HAP-1 (cell line): ENCODE data around the gene ZIC1.

Experiments
- DNase-seq, 2 experiments: peaks; one replicate each; pipeline ENCODE4 v3.0.0-alpha.2; 2016 to 2020; ENCODE audit warnings: low spot score in 2 of 2
- H3K27me3 ChIP-seq: fragments of 250-450 bp; sonication (Bioruptor Pico); 2 replicates; pipeline ENCODE4 v1.5.1; 2020; ENCODE audit warnings: low read depth, mild to moderate bottlenecking, moderate library complexity
- H3K36me3 ChIP-seq: fragments of 250-450 bp; sonication (Bioruptor Pico); replicated peaks from 2 replicates; pipeline ENCODE4 v1.5.1; 2020; ENCODE audit warnings: mild to moderate bottlenecking
- H3K4me1 ChIP-seq: fragments of 250-450 bp; sonication (Bioruptor Pico); 2 replicates; pipeline ENCODE4 v1.5.1; 2020; ENCODE audit warnings: mild to moderate bottlenecking
- H3K4me3 ChIP-seq: fragments of 250-450 bp; sonication (Bioruptor Pico); 2 replicates; pipeline ENCODE4 v1.5.1; 2020; ENCODE audit warnings: mild to moderate bottlenecking, moderate library complexity
- H3K9me3 ChIP-seq: fragments of 250-450 bp; sonication (Bioruptor Pico); 2 replicates; pipeline ENCODE4 v1.5.1; 2020; ENCODE audit warnings: mild to moderate bottlenecking, moderate library complexity
- in situ Hi-C: fragments of 300-500 bp; cut with MboI; formaldehyde crosslinking; loops from 3 replicates; pipeline ENCODE4 v1.14.3; 2020; ENCODE audit warnings: low sequenced_read_pairs, inconsistent platforms, mixed read lengths

The ZIC1 gene

GRCh38 chr3:147371140-147371539 lies 38.0 kb upstream of the ZIC1 start:
- Histone ChIP-seq H3K4me1 (no peaks in the 10 kb centered on the region), H3K4me3 (no peak overlapping the region), H3K27me3 (peaks cover 70% of the 10 kb centered on the region), H3K36me3 (no peaks in the 10 kb centered on the region), H3K9me3 (no peaks in the 10 kb centered on the region)
- DNase-seq: no peak
- in situ Hi-C loops: no loop called here

DNA sequence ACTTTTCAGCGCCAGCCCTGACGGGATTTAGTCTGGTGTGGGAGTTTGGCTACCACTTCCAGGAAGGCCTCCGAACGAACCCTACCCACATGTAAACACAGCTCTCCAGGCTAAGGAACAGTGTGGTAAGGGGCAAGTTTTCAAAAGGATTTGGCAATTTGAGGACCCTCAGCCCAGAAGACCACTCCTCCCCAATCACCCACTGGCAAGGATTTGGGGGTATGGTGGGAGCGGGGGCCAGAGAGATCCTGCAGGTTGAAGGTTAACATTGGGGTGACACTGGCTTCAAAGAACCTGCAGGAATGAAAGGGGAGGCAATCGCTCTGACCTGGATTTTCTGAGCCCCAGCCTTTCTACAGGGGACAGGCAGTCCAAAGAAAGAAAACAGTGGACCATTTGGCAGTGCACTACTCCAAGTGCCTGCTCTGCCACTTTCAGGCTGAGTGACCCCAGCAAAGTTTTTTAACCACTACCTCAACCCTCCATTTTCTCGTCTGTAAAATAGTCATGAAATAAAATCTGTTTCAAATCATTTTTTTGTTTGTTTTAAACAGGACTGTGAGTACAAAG lies 37.3 kb upstream of the ZIC1 start:
- no peaks in the 10 kb centered on the region for H3K9me3 ChIP-seq
- no peak overlapping the region for H3K4me3 ChIP-seq
- H3K36me3 ChIP-seq: no peaks in the 10 kb centered on the region
- DNase-seq: no peak
- peaks cover 73% of the 10 kb centered on the region for H3K27me3 ChIP-seq
- in situ Hi-C loops: no loop called here
- H3K4me1 ChIP-seq: no peaks in the 10 kb centered on the region

GRCh38 chr3:147372525-147373027 lies 36.6 kb upstream of the ZIC1 start:
- Histone ChIP-seq H3K4me3 (no peak overlapping the region), H3K9me3 (no peaks in the 10 kb centered on the region), H3K27me3 (peaks cover 70% of the 10 kb centered on the region), H3K36me3 (no peaks in the 10 kb centered on the region), H3K4me1 (no peaks in the 10 kb centered on the region)
- no peak for DNase-seq
- in situ Hi-C loops: no loop called here

- Histone ChIP-seq H3K27me3 (peaks cover 62% of the 10 kb centered on the region), H3K36me3 (no peaks in the 10 kb centered on the region), H3K9me3 (no peaks in the 10 kb centered on the region), H3K4me3 (no peak overlapping the region), H3K4me1 (no peaks in the 10 kb centered on the region)
- in situ Hi-C loops: no loop called here
- DNase-seq: no peak
Measured at GRCh38 chr3:147373301-147373700, 35.9 kb upstream of the ZIC1 start.

- peak in 1 of 2 experiments; percentile 14 for DNase-seq
- no peaks in the 10 kb centered on the region for H3K36me3 ChIP-seq
- H3K4me1 ChIP-seq: peaks cover 11% of the 10 kb centered on the region
- H3K27me3 ChIP-seq: peaks cover 29% of the 10 kb centered on the region
- in situ Hi-C loops: no loop called here
- H3K4me3 ChIP-seq: no peak overlapping the region
- no peaks in the 10 kb centered on the region for H3K9me3 ChIP-seq
Measured at GRCh38 chr3:147377412-147378367, 31.5 kb upstream of the ZIC1 start.

GRCh38 chr3:147379651-147380050 lies 29.5 kb upstream of the ZIC1 start:
- in situ Hi-C loops: no loop called here
- no peak for DNase-seq
- Histone ChIP-seq H3K9me3 (no peaks in the 10 kb centered on the region), H3K27me3 (peaks cover 13% of the 10 kb centered on the region; the same call in 1 of the 2 replicates), H3K4me3 (no peak overlapping the region), H3K4me1 (peaks cover 11% of the 10 kb centered on the region), H3K36me3 (no peaks in the 10 kb centered on the region)

DNA sequence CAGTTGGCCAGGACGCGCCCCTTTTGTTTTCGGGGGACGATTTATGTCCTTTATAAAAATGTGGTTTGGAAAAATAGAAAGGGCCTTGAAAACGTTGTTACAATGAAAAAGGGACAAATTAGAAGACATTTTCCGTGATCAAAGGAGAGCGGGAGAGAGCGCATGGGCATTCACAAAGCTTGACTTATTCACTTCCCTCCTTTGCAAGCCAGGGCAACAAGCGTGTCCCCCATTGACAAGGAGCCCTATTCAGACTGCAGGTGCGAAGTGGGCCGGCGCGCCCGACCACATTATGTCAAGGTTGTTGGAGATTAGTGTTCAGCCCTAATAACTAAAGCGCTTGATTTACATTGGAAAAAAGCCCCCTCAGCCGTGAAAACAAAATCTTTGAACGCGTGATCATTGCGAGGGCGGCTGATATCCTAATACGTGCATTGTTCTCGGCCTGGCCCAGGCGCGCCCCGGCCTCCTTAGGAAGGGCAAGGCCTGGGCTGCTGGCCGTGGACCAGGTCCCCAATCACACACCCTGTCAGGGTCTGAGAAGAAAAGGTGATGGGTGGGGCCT lies 28.7 kb upstream of the ZIC1 start:
- peak; percentile 48 to 68 for DNase-seq
- Histone ChIP-seq H3K4me1 (peaks cover 11% of the 10 kb centered on the region), H3K27me3 (peaks cover 9% of the 10 kb centered on the region; the same call in 1 of the 2 replicates), H3K4me3 (no peak overlapping the region), H3K36me3 (no peaks in the 10 kb centered on the region), H3K9me3 (no peaks in the 10 kb centered on the region)
- in situ Hi-C loops: no loop called here

GRCh38 chr3:147380977-147381376 lies 28.2 kb upstream of the ZIC1 start:
- DNase-seq: no peak
- H3K36me3 ChIP-seq: no peaks in the 10 kb centered on the region
- H3K4me3 ChIP-seq: no peak overlapping the region
- no peaks in the 10 kb centered on the region for H3K9me3 ChIP-seq
- H3K4me1 ChIP-seq: peaks cover 11% of the 10 kb centered on the region
- in situ Hi-C loops: no loop called here
- H3K27me3 ChIP-seq: peaks cover 9% of the 10 kb centered on the region; the same call in 1 of the 2 replicates

DNA sequence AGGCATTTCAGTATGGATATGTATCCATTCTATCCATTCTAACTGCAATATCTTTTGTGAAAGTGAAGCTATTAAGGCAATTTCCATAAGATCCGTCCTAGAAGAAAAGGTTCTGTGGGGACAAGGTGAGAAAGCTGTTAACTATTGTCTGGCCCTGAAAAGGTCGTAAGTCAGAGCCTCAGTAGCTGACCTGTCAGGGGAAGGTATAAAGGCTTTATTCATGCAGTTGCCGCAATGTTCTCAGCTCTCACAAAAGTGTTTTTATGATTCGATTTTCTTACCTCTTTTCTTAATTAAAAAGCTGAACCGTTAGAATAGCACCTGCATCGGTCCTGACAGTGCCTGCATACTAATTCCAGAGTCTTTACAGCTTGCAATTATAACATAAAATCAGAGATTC lies 27.6 kb upstream of the ZIC1 start:
- Histone ChIP-seq H3K4me1 (peaks cover 11% of the 10 kb centered on the region), H3K4me3 (no peak overlapping the region), H3K36me3 (no peaks in the 10 kb centered on the region), H3K27me3 (peaks cover 9% of the 10 kb centered on the region; the same call in 1 of the 2 replicates), H3K9me3 (no peaks in the 10 kb centered on the region)
- peak; percentile 53 to 91 for DNase-seq
- in situ Hi-C loops: no loop called here

DNA sequence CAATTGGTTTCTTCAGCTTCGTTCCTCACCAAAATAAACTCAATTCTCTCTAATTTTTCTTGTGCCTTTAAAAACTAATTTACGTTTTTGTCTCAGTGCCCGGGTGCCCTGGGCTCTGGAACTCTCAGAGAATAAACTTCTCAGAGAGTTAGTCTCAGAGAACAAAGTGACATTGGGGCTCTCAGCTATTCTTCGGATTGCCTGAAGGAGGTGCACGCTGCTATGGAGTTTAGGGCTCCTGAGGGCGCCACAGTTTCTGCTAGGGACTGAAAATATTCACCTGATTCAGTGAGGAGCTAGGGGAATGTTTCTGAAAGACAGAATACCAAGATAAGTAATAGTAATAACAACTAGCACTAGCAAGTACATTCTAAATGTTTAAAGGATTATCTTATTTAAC lies 25.5 kb upstream of the ZIC1 start:
- DNase-seq: peak in 1 of 2 experiments; percentile 25
- 0 out of 2 replicates have a peak, but pooled peaks cover 3% of the 10 kb centered on the region for H3K27me3 ChIP-seq
- H3K4me3 ChIP-seq: no peak overlapping the region
- H3K4me1 ChIP-seq: peaks cover 11% of the 10 kb centered on the region
- in situ Hi-C loops: no loop called here
- no peaks in the 10 kb centered on the region for H3K36me3 ChIP-seq
- H3K9me3 ChIP-seq: no peaks in the 10 kb centered on the region

DNA sequence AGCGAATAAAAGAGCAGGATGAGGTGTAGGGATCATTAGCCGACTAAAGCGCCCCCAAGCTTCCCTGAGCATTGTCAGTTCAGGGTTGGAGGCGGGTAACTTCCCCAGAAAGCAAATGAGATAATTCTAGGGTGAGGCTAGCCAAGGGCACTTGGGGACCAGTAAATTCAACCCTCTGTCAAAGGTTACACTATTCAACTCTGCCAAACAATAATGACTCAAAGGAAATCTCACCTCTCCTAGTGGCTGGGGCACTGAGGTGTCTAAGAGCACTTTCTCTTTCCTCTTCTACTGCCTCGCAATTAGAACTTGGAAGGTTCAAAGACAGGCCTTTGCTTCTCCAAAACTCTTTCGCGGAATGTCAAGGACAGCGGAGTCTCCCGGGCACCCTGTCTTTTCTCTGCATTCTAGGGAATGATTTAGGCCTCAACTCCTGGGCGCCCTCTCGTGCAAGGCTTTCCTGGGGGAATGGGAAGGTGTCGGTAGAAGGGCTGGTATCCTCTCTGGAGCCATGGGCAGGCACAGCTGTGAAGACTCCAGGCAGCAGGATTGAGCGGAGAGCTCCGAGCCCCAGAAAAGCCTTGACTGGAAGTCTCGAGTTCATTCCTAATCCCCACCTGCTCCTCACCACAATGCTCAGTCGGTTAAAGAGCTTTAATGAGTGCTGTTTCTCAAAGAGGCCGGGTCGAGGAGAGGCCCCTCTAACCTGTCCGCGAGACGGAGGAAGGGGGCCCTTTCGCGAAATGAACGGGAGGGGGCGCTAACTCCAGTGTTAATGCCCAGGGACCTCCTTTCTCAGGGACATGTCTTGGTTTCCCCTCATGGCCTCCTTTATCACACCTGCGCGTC lies 24.7 kb upstream of the ZIC1 start:
- H3K4me1 ChIP-seq: peaks cover 11% of the 10 kb centered on the region
- peak in 1 of 2 experiments; percentile 32 for DNase-seq
- no peaks in the 10 kb centered on the region for H3K27me3 ChIP-seq
- in situ Hi-C loops: no loop called here
- no peaks in the 10 kb centered on the region for H3K36me3 ChIP-seq
- no peaks in the 10 kb centered on the region for H3K9me3 ChIP-seq
- no peak overlapping the region for H3K4me3 ChIP-seq

- Histone ChIP-seq H3K4me3 (no peak overlapping the region), H3K36me3 (no peaks in the 10 kb centered on the region), H3K4me1 (peaks cover 11% of the 10 kb centered on the region), H3K9me3 (no peaks in the 10 kb centered on the region), H3K27me3 (no peaks in the 10 kb centered on the region)
- no peak for DNase-seq
- in situ Hi-C loops: no loop called here
Measured at GRCh38 chr3:147385059-147386012, 23.8 kb upstream of the ZIC1 start.
